HG03457 (cell line): ENCODE measurements around the gene MT1E.
"Not testable (repeated sequence)": the region's sequence is repeated elsewhere in the genome, so short reads cannot be mapped to it uniquely, and the experiment has no call there.

ENCODE experiments used
- ATAC-seq: cut with Tn5 transposase; IDR thresholded peaks from one replicate; pipeline ENCODE4 v1.9.1; 2021; ENCODE audit warnings: moderate number of reproducible peaks; ENCODE audit not compliant: unreplicated experiment

The MT1E gene

GRCh38 chr16:56625140-56625942 is at the start of gene MT1E:
MT1E (plus strand) TSS chr16:56625781; CDS start chr16:56625852, 71 bp downstream.
- peak; percentile 56 for ATAC-seq

- peak; percentile 76 for ATAC-seq
Observed at GRCh38 chr16:56576585-56577299, 48.8 kb upstream of the MT1E start.

- ATAC-seq: no peak
Observed at GRCh38 chr16:56577300-56577625, 48.3 kb upstream of the MT1E start.

- no peak for ATAC-seq
Observed at GRCh38 chr16:56580391-56581048, 45.1 kb upstream of the MT1E start.

- not testable (repeated sequence) for ATAC-seq
Observed at GRCh38 chr16:56582911-56583310, 42.7 kb upstream of the MT1E start.

GRCh38 chr16:56583351-56584168 is 42.0 kb upstream of the MT1E start:
- no peak for ATAC-seq

GRCh38 chr16:56584276-56584675 is 41.3 kb upstream of the MT1E start:
- ATAC-seq: no peak

GRCh38 chr16:56588781-56589140 is 36.8 kb upstream of the MT1E start:
- no peak for ATAC-seq

- no peak for ATAC-seq
Observed at GRCh38 chr16:56589141-56590039, 36.2 kb upstream of the MT1E start, which contains the start of gene MT3. MT3 (plus strand) TSS chr16:56589528; CDS start chr16:56589591, 63 bp downstream.

- no peak for ATAC-seq
Observed at GRCh38 chr16:56591377-56592060, 34.1 kb upstream of the MT1E start.

GRCh38 chr16:56593573-56594291 is 31.8 kb upstream of the MT1E start:
- ATAC-seq: no peak

GRCh38 chr16:56594292-56594619 is 31.3 kb upstream of the MT1E start:
- ATAC-seq: no peak

GRCh38 chr16:56600398-56600999 is 25.1 kb upstream of the MT1E start:
- ATAC-seq: no peak

- no peak for ATAC-seq
Observed at GRCh38 chr16:56601325-56601724, 24.3 kb upstream of the MT1E start.

- ATAC-seq: no peak
Observed at GRCh38 chr16:56603589-56603988, 22.0 kb upstream of the MT1E start.

GRCh38 chr16:56604966-56605365 is 20.6 kb upstream of the MT1E start:
- ATAC-seq: no peak

GRCh38 chr16:56605475-56605874 is 20.1 kb upstream of the MT1E start:
- no peak for ATAC-seq

GRCh38 chr16:56606071-56606475 is 19.5 kb upstream of the MT1E start:
- no peak for ATAC-seq
